NCI-H748 (cell line): ENCODE measurements around the gene SLC25A33.
"Not testable (repeated sequence)": the region's sequence is repeated elsewhere in the genome, so short reads cannot be mapped to it uniquely, and the experiment has no call there.

ENCODE experiments used
- DNase-seq: peaks from one replicate; lab custom pipeline; 2025; ENCODE audit not compliant: unreplicated experiment; lab: John Stamatoyannopoulos, UW

SLC25A33 gene

DNA sequence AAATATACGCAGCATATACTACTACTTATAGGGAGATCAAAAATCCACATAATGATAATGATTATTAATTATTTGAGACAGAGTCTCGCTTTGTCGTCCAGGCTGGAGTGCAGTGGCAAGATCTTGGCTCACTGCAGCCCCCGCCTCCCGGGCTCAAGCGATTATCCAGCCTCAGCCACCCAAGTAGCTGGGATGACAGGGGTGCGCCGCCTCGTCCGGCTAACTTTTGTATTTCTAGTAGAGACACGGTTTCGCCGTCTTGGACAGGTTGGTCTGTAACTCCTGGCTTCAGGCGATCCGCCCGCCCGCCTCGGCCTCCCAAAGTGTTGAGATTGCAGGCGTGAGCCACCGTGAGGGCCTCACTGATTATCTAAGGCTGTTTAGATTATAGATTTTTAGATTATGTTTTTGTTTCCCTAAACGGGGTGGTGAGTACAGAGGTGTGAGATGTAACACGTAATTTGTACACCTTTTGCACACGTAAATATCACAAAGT, 548 bp upstream of the SLC25A33 start:
- DNase-seq = no peak

DNA sequence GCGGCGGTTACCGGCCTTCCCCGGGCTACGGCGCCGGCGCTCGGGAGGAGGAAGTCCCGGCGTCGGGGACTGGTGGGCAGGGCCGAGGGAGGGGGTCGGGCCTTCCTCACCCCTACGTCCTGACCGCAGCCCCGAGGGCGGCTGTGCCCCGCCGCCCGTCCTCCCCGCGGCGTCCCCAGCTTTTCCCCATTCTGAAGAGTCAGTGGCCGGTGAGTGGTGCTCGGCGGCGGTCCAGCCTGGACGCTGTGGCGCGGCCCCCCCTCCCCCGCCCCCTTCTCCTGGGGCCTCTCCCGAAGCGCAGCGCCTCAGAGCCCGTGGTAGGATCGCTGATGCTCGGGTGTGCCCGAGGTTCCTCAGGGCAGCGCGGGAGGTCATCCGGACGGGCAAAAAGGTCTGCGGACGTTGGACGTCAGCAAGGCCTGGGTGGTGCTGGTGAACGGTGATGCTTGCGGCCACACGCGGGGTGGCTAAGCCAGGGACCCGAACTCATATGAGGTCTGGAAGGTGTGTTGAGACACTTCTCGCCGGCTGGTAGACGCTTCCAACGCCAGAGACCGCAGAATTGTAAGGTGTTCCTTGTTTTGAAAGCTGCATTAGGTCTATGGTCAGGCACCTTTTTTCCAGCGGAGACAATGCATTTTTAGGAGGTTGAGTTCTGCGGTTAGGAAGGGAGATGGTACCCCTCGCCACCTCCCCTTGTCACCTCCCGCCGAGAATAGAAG, 725 bp downstream of the SLC25A33 start:
- DNase-seq = peak; percentile 58

DNA sequence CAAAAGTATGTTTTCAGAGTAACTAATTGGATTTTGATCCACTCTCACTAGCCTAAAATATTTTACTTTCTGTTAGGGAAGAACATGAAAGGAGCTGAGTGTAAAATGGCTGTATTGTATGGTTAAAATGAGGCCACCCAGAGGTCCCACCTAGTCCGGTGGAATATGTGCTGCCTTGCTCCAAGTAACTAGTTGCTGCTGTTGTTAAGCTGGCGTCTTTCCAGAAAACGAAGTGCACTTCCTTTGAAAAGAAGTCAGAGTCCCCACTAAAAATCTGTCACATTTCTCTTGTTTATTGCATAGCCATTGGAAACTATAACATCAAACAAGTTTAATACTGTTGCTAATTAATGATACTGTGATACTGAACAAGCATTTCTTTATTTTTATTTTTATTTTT, 3.2 kb downstream of the SLC25A33 start:
- DNase-seq = peak; percentile 4

DNA sequence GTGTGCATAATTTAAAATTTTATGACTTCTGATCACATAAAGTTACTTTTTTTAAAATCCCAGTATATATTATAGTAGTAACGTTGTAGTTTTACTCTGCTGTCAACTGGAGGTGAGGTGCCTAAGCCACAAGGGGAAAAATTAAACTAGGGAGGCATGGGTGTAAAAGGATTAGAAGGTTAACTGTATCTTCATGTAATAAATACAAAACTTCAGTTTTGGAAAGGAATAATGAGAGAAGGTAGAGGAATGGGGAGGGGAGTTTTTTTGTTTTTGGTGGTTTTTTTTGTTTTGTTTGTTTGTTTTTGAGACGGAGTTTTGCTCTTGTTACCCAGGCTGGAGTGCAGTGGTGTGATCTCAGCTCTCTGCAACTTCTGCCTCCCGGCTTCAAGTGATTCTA, 5.7 kb downstream of the SLC25A33 start:
- no peak for DNase-seq

DNA sequence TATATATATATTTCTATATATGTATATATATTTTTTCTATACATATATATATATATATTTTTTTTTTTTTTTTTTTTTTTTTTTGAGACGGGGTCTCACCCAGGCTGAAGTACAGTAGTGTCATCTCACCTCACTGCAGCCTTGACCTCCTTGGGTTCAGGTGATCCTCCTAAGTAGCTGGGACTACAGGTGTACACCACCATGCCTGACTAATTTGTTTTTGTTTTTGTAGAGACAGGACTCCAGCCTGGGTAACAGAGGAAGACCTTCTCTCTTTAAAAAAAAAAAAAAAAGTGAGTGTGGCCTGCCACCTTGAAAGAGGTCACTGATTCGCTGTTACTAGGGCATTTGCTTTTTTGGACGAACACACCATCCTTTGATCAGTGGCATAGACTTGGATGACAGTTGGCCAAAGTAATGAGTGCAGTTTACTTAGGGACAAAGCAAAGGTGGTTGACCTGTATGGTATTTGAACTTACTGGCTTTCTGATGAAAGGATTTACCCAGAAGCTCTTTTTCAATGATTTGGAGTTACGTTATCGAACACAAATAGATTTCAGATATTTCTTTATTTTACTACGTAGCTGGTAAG, 10.8 kb downstream of the SLC25A33 start:
- no peak for DNase-seq

DNA sequence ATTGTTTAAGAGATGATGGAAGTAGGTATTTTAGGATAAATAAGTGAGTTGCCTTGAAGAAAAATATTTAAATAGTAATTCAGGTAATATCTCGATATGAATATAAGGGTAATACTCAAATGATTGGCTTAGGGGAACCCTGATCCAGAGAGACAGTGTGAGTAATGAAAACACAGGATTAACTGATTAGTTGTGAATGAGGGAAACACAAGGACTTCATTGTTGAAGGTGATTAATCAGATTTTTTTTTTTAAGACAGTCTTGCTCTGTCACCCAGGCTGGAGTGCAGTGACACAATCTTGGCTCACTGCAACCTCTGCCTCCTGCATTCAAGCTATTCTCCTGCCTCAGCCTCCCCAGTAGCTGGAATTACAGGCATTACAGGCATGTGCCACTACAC, 12.7 kb downstream of the SLC25A33 start:
- no peak for DNase-seq

DNA sequence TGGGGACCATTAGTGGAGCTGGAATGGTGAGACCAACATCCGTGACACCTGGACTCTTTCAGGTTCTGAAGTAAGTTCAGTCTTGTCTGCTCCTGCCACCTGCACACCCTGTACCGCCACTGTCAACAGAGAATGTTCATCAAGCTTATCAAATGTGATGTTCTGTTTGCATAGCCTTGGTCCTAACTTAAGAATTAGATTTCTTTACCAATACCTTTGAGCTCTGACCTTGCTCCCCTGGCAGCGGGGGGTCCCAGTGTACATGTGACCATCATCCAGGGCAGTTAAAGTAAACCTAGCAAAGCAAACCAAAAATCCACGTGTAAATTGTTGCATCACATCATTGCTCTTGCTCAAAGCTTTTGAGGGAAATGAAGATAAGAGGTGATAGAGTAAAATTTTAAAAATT, 14.5 kb downstream of the SLC25A33 start:
- no peak for DNase-seq

DNA sequence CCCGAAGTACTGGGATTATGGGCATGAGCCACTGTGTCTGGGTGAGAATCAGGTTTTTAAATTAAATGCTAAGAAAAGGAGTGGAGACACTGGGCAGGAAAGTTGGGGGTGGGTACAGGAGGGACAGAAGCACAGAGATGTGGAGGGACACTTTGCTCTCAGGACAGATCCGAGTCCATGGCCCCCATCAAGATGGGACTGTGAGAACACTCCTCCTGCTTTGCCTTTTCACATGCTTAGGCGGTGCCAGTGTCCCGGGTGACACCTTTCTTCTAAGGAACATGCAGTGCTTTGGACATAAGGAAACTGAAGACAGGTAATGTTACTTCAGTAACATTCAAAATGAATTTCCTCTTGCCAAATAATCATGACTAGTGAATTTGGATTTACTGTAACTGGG, 16.7 kb downstream of the SLC25A33 start:
- DNase-seq = no peak

DNA sequence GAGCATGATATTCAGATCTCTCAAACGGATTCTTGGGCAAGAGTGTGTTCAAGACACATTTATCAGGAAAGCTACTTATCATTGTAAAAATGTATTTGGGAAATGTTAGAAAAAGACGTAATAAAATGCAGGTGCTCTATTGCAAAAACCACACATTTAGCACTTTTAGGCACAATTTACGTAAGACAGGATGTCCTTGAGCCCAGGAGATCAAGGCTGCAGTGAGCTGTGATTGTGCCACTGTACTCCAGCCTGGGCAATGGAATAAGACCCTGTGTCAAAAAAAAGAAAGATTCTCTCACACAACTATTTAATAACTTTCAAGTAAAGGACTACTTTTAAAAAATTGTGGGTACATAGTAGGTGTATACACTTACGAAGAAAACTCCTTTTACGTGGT, 18.4 kb downstream of the SLC25A33 start:
- DNase-seq = no peak

DNA sequence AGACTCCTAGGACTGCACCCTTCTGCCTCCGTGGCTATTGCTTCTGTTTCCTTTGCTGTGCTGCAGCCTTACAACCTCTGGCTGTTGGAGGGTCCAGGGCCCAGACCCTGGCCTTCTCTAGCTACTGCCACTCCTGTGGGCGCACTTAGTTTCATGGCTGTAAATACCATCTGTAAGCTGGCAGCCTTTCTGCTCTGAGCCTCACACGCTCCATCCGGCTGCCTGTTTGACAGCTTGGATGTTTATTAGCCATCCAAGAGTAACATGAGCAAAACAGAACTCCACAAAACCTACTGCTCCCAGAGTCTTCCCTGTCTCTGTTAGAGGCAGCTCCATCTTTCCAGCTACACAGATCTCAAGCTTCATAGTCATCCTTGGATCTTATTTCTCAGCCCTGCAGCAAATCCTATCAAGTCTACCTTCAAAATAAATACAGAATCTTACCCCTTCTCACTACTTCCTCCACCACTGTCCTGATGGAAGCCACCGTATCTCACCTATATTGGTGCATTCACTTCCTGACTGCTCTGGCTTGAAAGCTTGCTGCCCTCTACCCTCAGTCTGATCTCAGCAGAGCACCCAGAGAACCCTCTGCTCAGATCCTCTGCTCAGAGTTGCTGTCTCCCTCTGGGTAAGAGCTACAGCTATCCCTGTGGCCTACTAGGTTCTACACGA, 19.1 kb downstream of the SLC25A33 start:
- DNase-seq = no peak

DNA sequence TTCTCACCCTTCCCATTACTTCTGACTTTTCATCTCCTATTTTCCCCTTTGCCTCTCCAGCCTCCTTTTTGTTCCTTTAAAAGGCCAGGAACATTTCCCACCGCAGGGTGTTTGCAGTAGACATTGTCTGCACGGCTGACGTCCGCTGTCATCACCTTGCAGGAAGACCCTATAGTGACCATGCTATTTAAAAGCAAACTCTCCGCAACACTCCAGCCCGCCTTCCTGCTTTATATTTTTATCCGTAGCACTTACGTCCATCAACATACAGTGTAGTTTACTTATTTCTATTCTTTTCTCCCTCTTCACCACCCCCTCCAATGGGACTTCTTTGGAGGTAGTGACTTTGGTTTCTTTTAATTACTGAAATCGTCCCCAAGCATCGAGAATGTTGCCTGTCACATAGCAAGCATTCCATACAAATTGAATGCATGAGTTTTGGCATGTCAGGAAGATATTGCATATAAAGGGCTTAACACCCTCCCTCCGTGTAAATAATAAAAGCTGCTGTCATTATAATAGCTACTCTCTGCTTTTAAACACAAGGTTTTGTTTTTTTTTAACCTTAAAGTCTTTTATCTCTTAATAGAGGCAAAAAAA, 19.8 kb downstream of the SLC25A33 start:
- no peak for DNase-seq

DNA sequence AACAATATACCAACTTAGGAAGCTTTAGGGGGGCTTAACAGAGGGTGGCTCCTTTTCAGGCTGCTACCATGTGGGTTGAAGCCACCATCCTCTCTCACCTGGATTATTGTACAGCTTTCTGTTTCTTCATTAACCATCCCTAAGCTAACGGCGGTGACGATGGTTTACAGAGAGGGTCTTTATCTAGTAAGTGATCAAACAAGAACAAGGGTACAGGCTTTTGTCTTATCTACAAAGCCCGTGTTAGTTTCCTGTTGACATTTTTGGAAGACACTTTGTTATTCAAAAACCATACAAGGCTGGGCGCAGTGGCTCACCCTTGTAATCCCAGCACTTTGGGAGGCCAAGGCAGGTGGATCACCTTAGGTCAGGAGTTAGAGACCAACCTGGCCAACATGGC, 20.4 kb downstream of the SLC25A33 start:
- no peak for DNase-seq

DNA sequence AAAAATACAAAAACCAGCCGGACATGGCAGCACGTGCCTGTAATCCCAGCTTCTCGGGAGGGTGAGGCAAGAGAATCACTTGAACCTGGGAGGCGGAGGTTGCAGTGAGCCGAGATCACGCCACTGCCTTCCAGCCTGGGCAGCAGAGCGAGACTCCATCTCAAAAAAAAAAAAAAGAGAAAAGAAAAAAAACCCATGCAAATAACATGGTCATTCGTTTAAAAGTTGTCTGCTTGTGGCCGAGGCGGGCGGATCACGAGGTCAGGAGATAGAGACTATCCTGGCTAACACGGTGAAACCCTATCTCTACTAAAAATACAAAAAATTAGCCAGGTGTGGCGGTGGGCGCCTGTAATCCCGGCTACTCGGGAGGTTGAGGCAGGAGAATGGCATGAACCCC, 20.8 kb downstream of the SLC25A33 start:
- DNase-seq = not testable (repeated sequence)

DNA sequence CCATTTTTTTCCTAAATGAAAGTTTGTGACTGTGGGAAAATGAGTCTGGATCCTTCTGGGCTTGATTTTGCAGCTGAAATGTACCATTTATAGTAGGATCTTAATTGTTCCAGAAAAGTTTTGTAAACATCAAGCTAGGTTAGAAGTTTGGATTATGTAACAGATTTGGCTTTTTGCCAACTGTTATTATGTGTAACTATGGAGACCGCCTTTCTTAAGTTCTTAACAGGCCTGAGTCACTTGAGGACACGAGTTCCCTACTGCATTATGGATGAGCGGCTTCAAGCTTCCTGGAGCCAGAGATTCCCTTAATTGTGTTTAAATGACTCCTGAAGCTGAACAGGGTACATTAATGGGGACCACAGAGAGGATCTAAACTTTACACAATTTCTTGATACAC, 22.2 kb downstream of the SLC25A33 start:
- DNase-seq = peak; percentile 55

DNA sequence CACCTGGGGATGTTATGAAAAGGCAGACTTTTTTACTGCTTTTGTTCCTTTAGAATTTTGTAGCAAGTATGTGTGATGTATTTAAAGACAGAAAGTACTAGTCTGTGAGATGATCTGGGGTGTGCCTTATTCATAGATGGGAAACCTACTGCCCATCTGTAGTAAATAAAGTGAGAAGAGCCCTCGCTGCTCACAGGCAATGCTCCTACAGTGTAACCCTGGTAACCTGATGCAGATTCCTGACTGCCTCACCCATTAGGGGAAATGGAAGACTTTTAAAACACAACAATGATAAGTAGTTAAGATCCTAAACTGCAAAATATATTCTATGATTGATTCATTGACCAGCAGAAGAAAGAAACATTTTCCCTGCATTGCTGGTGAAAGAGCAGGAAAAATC, 30.0 kb downstream of the SLC25A33 start:
- no peak for DNase-seq

DNA sequence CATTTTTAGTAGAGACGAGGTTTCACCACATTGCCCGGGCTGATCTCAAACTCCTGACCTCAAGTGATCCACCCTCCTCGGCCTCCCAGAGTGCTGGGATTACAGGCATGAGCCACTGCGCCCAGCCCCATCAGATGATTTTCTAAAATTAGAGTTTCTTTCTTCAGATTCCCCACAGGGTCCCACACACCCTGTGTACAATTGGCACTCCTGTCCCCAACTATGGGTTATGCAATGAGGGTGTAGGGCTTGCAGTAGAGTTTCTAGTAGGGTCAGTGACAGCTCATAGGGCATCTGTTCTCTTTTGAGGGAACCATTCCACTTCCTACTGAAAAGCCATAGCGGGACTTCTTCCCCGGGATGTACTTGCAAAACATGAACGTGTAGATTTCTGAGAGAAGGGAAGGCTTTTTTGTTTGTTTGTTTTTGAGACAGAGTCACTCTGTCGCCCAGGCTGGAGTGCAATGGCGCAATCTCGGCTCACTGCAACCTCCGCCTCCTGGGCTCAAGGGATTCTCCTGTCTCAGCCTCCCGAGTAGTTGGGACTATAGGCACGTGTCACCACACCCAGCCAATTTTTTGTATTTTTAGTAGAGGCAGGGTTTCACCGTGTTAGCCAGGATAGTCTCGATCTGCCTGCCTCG, 31.7 kb downstream of the SLC25A33 start:
- not testable (repeated sequence) for DNase-seq

DNA sequence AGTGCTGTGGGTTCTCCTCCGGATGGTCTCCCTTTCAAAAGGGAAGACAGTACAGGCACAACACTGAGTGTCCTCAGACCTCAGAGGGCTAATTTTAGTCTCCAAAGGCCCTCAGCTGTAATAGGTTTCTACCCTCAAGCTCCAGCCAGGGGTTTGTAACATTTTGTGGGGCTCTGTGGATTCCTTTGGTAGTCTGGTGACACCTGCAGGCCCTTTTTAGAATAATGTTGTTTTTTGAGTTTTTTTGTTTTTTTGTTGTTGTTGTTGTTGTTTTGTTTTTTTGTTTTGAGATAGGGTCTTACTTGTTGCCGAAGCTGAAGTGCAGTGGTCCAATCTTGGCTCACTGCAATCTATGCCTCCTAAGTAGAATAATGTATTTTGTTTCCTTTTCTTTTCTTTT, 34.5 kb downstream of the SLC25A33 start:
- no peak for DNase-seq

DNA sequence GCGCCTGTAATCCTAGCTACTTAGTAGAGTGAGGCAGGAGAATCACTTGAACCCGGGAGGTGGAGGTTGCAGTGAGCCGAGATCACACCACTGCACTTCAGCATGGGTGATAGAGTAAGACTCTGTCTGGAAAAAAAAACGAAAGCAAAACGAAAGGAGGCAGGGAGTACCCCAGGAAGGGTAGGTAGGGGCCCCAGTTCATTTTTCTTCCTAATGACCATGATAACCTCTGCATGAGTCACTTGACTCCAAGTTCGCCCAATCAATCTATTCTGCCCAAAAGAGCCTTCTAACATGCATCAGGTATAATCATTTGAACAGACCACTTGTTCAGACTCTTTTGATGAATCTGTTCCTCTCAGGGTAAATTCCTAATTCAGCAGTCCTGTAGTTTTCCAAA, 36.2 kb downstream of the SLC25A33 start:
- no peak for DNase-seq

DNA sequence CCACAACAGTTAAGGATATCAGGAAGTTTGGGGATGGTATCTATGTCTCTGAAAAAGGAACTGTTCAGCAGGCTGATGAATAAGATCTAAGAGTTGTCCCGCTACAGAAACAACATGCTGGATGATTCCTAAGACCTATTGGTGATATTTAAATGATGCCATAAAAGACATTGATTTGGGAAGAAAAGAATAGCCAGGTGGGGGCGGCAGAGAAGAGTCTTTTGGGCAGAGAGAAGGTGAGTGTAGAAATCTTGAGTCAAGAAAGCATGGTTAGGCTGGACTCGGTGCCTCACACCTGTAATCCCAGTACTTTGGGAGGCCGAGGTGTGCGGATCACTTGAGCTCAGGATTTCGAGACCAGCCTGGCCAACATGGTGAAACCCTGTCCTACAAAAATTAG, 37.6 kb downstream of the SLC25A33 start:
- no peak for DNase-seq

DNA sequence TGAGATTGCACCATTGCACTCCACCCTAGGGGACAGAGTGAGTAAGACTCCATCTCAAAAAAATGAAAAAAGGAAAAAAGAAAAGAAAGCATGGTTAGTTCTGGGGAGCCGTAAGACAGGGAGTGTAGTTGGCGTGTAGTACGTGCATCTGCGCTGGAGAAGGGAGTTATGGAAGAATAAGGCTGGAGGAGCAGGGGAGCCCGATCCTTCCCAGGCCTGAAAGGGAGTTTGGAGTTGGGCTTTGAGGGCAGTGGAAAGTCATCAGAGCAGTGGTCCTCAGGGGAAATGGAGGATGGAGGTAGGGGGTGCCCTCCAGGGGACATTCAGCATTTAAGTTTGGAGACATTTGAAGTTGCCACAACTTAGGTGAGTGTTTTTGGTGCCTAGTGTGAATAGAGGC, 38.2 kb downstream of the SLC25A33 start:
- no peak for DNase-seq

DNA sequence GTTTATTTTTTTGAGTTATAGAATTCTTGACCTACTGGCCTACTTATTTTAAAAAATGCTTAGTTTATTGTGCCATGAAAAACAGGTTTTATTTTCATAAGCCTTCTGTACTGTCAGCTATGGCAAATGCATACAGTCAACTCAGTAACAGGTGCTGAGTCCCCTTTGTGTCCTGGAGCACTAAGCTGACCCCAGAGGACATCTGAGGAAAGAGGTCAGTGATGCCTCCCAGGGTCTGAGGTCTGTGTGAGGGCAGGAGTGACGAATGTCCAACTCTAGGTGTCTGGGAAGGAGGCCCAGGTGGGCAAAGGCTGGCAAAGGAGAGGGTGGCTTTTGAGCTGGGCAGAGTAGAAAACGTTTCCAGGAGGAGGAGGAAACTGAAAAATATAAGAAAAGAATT, 41.7 kb downstream of the SLC25A33 start:
- DNase-seq = no peak
